Measurements from ENCODE around the gene PFAS.

The PFAS gene

GRCh38 chr17:8248751-8249607, at the start of gene PFAS:
Gene PFAS, plus strand, starts transcription at chr17:8249289. Its CDS starts 4,649 bp downstream, at chr17:8253938.
- peak within 1 kb of the TSS; percentile 95 for H3K4me3 ChIP-seq (ENCODE audit: insufficient read depth, low read length, poor library complexity, severe bottlenecking)
- peak within 1 kb of the TSS; percentile 93 for H3K9ac ChIP-seq (ENCODE audit: low read length)
- H3K9me2 ChIP-seq (replicated peaks; ENCODE audit: insufficient read depth, low read length): no peaks in the 10 kb centered on the region
- TF ChIP-seq, protein P1, sequence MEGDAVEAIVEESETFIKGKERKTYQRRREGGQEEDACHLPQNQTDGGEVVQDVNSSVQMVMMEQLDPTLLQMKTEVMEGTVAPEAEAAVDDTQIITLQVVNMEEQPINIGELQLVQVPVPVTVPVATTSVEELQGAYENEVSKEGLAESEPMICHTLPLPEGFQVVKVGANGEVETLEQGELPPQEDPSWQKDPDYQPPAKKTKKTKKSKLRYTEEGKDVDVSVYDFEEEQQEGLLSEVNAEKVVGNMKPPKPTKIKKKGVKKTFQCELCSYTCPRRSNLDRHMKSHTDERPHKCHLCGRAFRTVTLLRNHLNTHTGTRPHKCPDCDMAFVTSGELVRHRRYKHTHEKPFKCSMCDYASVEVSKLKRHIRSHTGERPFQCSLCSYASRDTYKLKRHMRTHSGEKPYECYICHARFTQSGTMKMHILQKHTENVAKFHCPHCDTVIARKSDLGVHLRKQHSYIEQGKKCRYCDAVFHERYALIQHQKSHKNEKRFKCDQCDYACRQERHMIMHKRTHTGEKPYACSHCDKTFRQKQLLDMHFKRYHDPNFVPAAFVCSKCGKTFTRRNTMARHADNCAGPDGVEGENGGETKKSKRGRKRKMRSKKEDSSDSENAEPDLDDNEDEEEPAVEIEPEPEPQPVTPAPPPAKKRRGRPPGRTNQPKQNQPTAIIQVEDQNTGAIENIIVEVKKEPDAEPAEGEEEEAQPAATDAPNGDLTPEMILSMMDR (IDR thresholded peaks at IDR 0.05; ENCODE audit: insufficient read depth, low read length, poor library complexity, severe bottlenecking): no peak
- TF ChIP-seq EZH2phosphoT487 (conservative IDR thresholded peaks at IDR 0.05; ENCODE audit: low read length): no peak
- no peaks in the 10 kb centered on the region for H3K27me3 ChIP-seq (ENCODE audit: low read length)
- H2AFZ ChIP-seq (ENCODE audit: low read depth, low read length, severe bottlenecking): peak within 1 kb of the TSS; percentile 52
- peaks cover 3% of the 10 kb centered on the region; the same call in 1 of the 2 replicates for H3K36me3 ChIP-seq (ENCODE audit: low read length)
- H3K9me3 ChIP-seq (ENCODE audit: insufficient read depth, low read length): no peaks in the 10 kb centered on the region
- peak within 1 kb of the TSS; percentile 87 for H3K4me2 ChIP-seq (ENCODE audit: low read depth, low read length, poor library complexity, severe bottlenecking)
- H3K79me2 ChIP-seq (ENCODE audit: insufficient read depth, low read length): peaks cover 57% of the 10 kb centered on the region
- peaks cover 24% of the 10 kb centered on the region for H3F3A ChIP-seq (ENCODE audit: insufficient read depth)
- H3K27ac ChIP-seq (ENCODE audit: low read depth, low read length): peak within 1 kb of the TSS; percentile 96
- no peaks in the 10 kb centered on the region for H4K20me1 ChIP-seq (ENCODE audit: low read depth, low read length)

DNA sequence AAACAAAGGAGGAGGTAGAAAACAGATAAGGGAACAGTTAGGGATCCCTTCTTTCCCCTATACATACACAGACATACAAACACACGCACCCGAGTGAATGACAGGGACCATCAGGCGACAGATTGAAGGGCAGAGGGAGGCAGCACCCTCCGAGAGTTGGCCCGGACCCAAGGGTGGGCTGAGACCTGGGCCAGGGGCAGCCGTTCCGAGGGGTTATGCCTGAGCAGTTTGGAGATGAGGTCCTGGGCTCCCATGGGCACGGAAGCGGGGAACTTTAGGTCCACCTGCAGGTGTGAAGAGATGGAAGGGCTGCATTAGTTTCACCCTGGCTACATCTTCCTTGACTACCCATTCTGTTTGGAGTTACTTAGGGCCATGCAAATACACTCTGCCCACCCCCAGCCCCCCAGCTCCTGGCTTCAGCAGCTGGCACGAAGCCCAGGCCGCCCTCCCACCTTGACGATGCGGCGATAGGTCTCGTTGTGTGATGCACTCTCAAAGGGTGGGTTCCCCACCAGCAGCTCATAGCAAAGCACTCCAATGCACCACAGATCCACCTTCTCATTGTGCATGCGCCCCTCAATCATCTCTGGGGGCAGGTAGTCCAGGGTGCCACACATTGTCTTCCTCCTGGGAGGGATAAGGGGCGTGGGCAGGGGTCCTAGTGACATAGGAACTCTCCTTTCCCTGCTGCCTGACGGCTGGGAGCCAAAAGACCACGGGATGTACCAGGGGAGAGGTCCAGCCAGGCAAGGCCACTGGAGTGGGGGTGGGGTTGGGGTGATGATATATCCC, 44.1 kb upstream of the PFAS start:
- Histone ChIP-seq H3K36me3 (ENCODE audit: low read length) (peaks cover 20% of the 10 kb centered on the region; the same call in 1 of the 2 replicates), H3K9ac (ENCODE audit: low read length) (no peak overlapping the region)
- TF ChIP-seq, protein P1 (IDR thresholded peaks at IDR 0.05; ENCODE audit: insufficient read depth, low read length, poor library complexity, severe bottlenecking): no peak
- TF ChIP-seq EZH2phosphoT487 (conservative IDR thresholded peaks at IDR 0.05; ENCODE audit: low read length): no peak

GRCh38 chr17:8206536-8206935, 42.6 kb upstream of the PFAS start:
- Histone ChIP-seq H3K9ac (ENCODE audit: low read length) (no peak overlapping the region), H3K36me3 (ENCODE audit: low read length) (peaks cover 20% of the 10 kb centered on the region; the same call in 1 of the 2 replicates), H3K27ac (ENCODE audit: low read depth, low read length) (no peak overlapping the region), H3K79me2 (ENCODE audit: insufficient read depth, low read length) (peaks cover 34% of the 10 kb centered on the region), H3K4me3 (ENCODE audit: insufficient read depth, low read length, poor library complexity, severe bottlenecking) (no peak overlapping the region), H3K27me3 (ENCODE audit: low read length) (no peaks in the 10 kb centered on the region), H3K9me3 (ENCODE audit: insufficient read depth, low read length) (no peaks in the 10 kb centered on the region), H2AFZ (ENCODE audit: low read depth, low read length, severe bottlenecking) (no peak overlapping the region), H3F3A (ENCODE audit: insufficient read depth) (peaks cover 30% of the 10 kb centered on the region), H3K4me2 (ENCODE audit: low read depth, low read length, poor library complexity, severe bottlenecking) (no peak overlapping the region), H4K20me1 (ENCODE audit: low read depth, low read length) (no peaks in the 10 kb centered on the region; the same call in 1 of the 2 replicates), H3K9me2 (replicated peaks; ENCODE audit: insufficient read depth, low read length) (no peaks in the 10 kb centered on the region)
- TF ChIP-seq, protein P1 (IDR thresholded peaks at IDR 0.05; ENCODE audit: insufficient read depth, low read length, poor library complexity, severe bottlenecking): no peak
- no peak for TF ChIP-seq EZH2phosphoT487 (conservative IDR thresholded peaks at IDR 0.05; ENCODE audit: low read length)

More for the DNA sequence above, 44.1 kb upstream of the PFAS start:
- no peaks in the 10 kb centered on the region for H3K9me3 ChIP-seq (ENCODE audit: insufficient read depth, low read length)
- H3K27ac ChIP-seq (ENCODE audit: low read depth, low read length): no peak overlapping the region
- no peaks in the 10 kb centered on the region for H3K9me2 ChIP-seq (replicated peaks; ENCODE audit: insufficient read depth, low read length)
- H3K4me2 ChIP-seq (ENCODE audit: low read depth, low read length, poor library complexity, severe bottlenecking): no peak overlapping the region
- no peaks in the 10 kb centered on the region for H3K27me3 ChIP-seq (ENCODE audit: low read length)
- peaks cover 35% of the 10 kb centered on the region for H3F3A ChIP-seq (ENCODE audit: insufficient read depth)
- H3K79me2 ChIP-seq (ENCODE audit: insufficient read depth, low read length): peaks cover 29% of the 10 kb centered on the region
- H2AFZ ChIP-seq (ENCODE audit: low read depth, low read length, severe bottlenecking): no peak overlapping the region
- H3K4me3 ChIP-seq (ENCODE audit: insufficient read depth, low read length, poor library complexity, severe bottlenecking): no peak overlapping the region
- H4K20me1 ChIP-seq (ENCODE audit: low read depth, low read length): no peaks in the 10 kb centered on the region; the same call in 1 of the 2 replicates
